Spinal cord (tissue), 10 donors: ENCODE data around the gene SMR3B. TPM values are rescaled to one million over a fixed set of nuclear protein-coding genes. Genes with fewer than 3 reads are reported as not detected.

ENCODE experiments used
- DNase-seq, 6 donors: peaks; one replicate each; pipeline versions ENCODE4 v3.0.0 to v3.0.0-alpha.2; 2013 to 2015; ENCODE audit warnings: low spot score in 6 of 6, low read depth in 4 of 6
- H3K27ac ChIP-seq: one replicate; pipeline ENCODE4 v1.5.1; 2013; ENCODE audit warnings: low read depth, low read length, control low read depth
- H3K27me3 ChIP-seq: one replicate; pipeline ENCODE4 v1.6.1; 2013; ENCODE audit warnings: low read length; ENCODE audit not compliant: control insufficient read depth, insufficient read depth
- H3K36me3 ChIP-seq: one replicate; pipeline ENCODE4 v1.6.1; 2013; ENCODE audit warnings: low read length; ENCODE audit not compliant: control insufficient read depth, insufficient read depth
- H3K4me1 ChIP-seq: one replicate; pipeline ENCODE4 v1.6.1; 2013; ENCODE audit warnings: low read length; ENCODE audit not compliant: control insufficient read depth, insufficient read depth
- H3K4me3 ChIP-seq: one replicate; pipeline ENCODE4 v1.5.1; 2013; ENCODE audit warnings: low read depth, low read length, control low read depth
- H3K9me3 ChIP-seq: one replicate; pipeline ENCODE4 v1.6.1; 2013; ENCODE audit warnings: low read length; ENCODE audit not compliant: control insufficient read depth, insufficient read depth
- WGBS: methylation state at CpG from one replicate; pipeline ENCODE4 v1.1.5; 2013; ENCODE audit warnings: missing lambda C conversion rate; ENCODE audit not compliant: insufficient coverage; 5-methylcytosine and 5-hydroxymethylcytosine counted together
- polyA plus RNA-seq, 2 donors: library from polyadenylated mRNA; unstranded; fragments of 120-200 nt; gene quantifications; one replicate each; pipeline ENCODE4 v1.2.1, GENCODE V29; 2013; ENCODE audit not compliant: insufficient read length in 2 of 2
- total RNA-seq, 2 donors: library from RNA; depleted of rRNA in 1 of 2; stranded (reverse); fragments of 120-200 nt in 1 of 2; fragments of >200 nt in 1 of 2; gene quantifications; one replicate each; pipeline versions ENCODE4 v1.2.3 to v1.2.4, GENCODE V29; 2013 to 2014
- donor health status: healthy.

SMR3B gene
- total and polyA plus RNA-seq, 4 donors: not detected

DNA sequence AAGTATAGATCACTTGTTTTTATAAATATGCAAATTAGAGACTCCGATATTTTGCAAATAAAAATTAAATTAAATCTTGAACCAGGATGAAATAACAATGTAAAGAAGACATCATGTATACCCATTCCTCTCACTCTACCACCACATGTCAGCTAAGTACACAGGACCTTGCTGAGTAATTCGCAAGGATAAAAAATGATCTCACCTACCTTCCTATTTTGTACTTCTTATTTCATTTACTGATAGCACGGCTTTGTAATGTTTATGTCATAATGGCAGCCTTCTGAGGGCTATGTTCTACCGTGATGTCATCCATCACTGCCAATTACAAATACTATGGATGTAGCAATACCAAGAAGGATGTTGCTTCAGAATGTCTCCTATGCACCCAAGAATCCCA is 10.9 kb upstream of the SMR3B start:
- no peaks in the 10 kb centered on the region for H3K27me3 ChIP-seq
- no peak overlapping the region for H3K4me3 ChIP-seq
- no peaks in the 10 kb centered on the region for H3K4me1 ChIP-seq
- no peak overlapping the region for H3K27ac ChIP-seq
- DNase-seq: no peak
- no peaks in the 10 kb centered on the region for H3K9me3 ChIP-seq
- H3K36me3 ChIP-seq: no peaks in the 10 kb centered on the region
- WGBS: no CpG with 5 or more reads among the region's 4 CpGs

DNA sequence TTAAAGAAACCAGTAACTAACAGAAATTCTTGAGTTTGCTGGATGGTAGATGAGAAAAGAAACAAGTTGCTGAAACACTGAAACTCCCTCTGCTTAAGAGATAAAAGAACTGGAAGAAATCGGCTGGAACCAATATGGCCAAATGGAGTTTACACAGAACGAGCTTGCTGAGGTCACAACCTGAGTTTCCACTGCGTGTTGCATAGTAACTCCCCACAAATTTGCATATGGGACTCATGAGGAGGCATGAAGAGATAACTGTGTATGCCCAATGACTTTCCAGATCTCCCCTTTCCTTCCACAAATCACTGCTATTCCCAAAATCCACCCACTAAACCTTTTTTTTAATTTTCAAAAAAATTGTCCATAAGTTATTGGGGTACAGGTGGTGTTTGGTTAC is 10.2 kb upstream of the SMR3B start:
- Histone ChIP-seq H3K4me1 (no peaks in the 10 kb centered on the region), H3K27ac (no peak overlapping the region), H3K4me3 (no peak overlapping the region), H3K9me3 (no peaks in the 10 kb centered on the region), H3K36me3 (no peaks in the 10 kb centered on the region), H3K27me3 (no peaks in the 10 kb centered on the region)
- 100% methylated on average over 1 of the region's 3 CpGs for WGBS
- no peak for DNase-seq

DNA sequence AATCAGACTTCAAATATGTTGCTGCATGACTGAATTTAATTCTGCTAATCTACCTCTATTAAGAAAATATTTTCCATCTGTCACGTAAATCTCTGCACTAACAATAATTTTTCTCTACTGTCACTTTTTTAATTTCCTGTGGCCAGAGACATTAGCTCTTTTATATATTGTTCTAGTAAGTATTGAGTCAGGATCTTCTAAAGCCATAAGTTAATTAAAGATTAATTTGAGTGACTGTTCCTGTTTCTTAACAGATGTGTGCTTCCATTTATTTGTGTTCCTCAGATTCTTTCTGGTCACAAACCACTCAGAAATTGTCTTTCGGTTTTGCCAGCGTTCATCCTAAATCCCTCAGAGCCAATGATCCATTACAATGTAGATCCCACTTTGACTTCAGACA is 2.4 kb upstream of the SMR3B start:
- H3K4me3 ChIP-seq: no peak overlapping the region
- H3K4me1 ChIP-seq: no peaks in the 10 kb centered on the region
- no peaks in the 10 kb centered on the region for H3K27me3 ChIP-seq
- H3K9me3 ChIP-seq: no peaks in the 10 kb centered on the region
- H3K36me3 ChIP-seq: no peaks in the 10 kb centered on the region
- H3K27ac ChIP-seq: no peak overlapping the region
- no peak for DNase-seq
- WGBS: no CpG with 5 or more reads among the region's 3 CpGs

DNA sequence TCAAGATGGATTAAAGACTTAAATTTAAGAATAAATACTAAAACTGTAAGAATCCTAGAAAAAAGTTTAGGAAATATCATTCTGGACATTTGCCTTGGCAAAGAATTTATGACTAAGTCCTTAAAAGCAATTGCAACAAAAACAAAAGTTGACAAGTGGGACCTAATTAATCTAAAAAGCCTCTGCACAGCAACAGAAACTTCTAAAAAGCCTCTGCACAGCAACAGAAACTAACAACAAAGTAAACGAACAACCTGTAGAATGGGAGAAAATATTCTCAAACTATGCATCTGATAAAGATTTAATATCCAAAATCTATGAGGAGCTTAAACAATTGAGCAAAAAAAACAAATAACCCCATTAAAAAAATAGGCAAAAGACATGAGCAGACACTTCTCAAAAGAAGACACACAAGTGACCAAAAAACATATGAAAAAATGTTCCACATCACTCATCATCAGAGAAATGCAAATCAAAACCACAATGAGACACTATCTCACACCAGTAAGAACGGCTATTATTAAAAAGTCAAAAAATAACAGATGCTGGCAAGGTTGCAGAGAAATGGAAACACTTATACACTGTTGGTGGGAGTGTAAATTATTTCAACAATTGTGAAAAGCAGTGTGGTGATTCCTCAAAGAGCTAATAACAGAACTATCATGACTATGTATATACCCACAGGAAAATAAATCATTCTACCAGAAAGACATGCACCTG is 9.3 kb downstream of the SMR3B start:
- no peaks in the 10 kb centered on the region for H3K36me3 ChIP-seq
- H3K27me3 ChIP-seq: no peaks in the 10 kb centered on the region
- no CpG with 5 or more reads among the region's 2 CpGs for WGBS
- no peak overlapping the region for H3K27ac ChIP-seq
- no peak for DNase-seq
- no peaks in the 10 kb centered on the region for H3K4me1 ChIP-seq
- no peaks in the 10 kb centered on the region for H3K9me3 ChIP-seq
- no peak overlapping the region for H3K4me3 ChIP-seq

DNA sequence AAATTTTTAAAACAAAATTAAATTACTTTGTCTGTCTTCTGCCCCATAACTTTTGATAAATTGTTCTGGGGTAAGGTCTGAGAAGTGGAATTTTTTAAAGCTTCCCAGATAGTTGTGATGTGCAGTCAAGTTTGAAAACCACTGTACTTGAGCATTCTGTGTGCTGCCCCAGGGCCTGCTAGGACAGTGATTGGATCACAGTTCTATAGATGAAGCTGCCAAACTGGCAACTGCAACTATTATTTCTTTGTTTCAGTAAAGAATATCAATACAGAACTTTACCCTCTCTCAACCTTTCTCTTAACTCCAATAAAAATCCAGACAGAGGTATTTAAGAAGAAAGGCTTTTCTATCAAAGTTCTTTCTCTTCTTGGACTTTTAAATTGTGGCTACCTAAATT is 14.6 kb downstream of the SMR3B start, which contains the start of gene OPRPN:
TSS of gene OPRPN (plus strand) at position 361 of the 400 bp plus-strand sequence. CDS start 1,346 bp downstream, outside the sequence.
- DNase-seq: no peak
- H3K36me3 ChIP-seq: no peaks in the 10 kb centered on the region
- H3K9me3 ChIP-seq: no peaks in the 10 kb centered on the region
- no peaks in the 10 kb centered on the region for H3K4me1 ChIP-seq
- no peak within 1 kb of the TSS for H3K4me3 ChIP-seq
- H3K27me3 ChIP-seq: no peaks in the 10 kb centered on the region
- H3K27ac ChIP-seq: no peak within 1 kb of the TSS

DNA sequence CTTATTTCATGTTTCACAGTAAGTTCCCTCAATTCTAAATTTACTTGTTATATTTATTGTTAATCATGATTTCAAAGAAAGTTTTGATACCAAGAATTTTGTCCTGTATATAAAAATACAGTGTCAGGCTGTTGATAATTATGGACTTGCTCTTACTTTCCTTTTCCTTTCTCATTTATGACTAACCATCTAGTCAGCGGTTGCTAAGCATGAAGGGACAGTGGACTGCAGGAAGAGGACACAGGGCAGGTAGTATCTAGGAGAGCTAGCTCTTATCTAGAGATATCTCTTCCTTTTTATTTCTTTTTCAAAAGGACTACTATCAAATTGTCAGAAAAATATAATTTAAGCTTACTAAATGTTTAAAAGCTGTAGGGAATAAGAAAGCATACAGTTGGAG is 16.4 kb downstream of the SMR3B start:
- Histone ChIP-seq H3K9me3 (no peaks in the 10 kb centered on the region), H3K36me3 (no peaks in the 10 kb centered on the region), H3K27me3 (no peaks in the 10 kb centered on the region), H3K27ac (no peak overlapping the region), H3K4me1 (no peaks in the 10 kb centered on the region), H3K4me3 (no peak overlapping the region)
- no peak for DNase-seq
- no CpG with 5 or more reads among the region's 1 CpG for WGBS

DNA sequence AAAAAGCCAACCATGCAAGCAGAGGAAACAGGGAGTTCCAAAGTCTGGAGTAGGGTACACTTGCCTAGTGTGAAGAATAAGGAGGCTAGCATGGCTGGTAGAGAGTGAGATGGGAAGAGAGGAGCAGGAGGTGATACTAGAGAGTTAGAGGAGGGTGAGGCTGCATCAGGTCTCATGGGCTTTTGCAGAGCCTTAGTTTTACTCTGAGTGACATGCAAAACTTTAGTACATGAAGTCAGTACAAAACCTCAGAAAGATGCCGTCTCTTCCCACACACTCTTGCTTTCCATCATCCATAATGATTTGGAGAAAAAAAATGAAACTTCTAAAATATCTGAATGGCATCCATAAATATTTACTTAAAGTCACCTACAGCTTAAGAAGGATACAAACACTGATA is 19.8 kb downstream of the SMR3B start:
- H3K4me3 ChIP-seq: no peak overlapping the region
- no peaks in the 10 kb centered on the region for H3K9me3 ChIP-seq
- H3K36me3 ChIP-seq: no peaks in the 10 kb centered on the region
- H3K27me3 ChIP-seq: no peaks in the 10 kb centered on the region
- no CpG with 5 or more reads among the region's 1 CpG for WGBS
- no peaks in the 10 kb centered on the region for H3K4me1 ChIP-seq
- H3K27ac ChIP-seq: no peak overlapping the region
- no peak for DNase-seq

DNA sequence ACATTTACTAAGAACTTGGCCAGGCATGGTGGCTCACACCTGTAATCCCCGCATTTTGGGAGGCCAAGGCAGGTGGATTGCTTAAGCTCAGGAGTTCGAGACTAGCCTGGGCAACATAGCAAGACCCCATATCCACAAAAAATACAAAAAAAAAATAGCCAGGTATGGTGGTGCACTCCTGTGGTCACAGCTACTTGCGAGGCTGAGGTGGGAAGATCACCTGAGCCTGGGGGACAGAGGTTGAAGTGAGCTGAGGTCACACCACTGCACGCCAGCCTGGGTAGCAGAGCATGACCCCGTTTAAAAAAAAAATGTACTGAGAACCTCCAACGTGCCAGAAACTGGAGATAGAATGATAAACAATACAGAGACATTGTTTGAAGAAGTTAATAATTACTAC is 22.8 kb downstream of the SMR3B start:
- DNase-seq: no peak
- Histone ChIP-seq H3K36me3 (no peaks in the 10 kb centered on the region), H3K4me1 (no peaks in the 10 kb centered on the region), H3K9me3 (no peaks in the 10 kb centered on the region), H3K27ac (no peak overlapping the region), H3K27me3 (no peaks in the 10 kb centered on the region), H3K4me3 (no peak overlapping the region)
- WGBS: 100% methylated on average over 2 of the region's 6 CpGs

DNA sequence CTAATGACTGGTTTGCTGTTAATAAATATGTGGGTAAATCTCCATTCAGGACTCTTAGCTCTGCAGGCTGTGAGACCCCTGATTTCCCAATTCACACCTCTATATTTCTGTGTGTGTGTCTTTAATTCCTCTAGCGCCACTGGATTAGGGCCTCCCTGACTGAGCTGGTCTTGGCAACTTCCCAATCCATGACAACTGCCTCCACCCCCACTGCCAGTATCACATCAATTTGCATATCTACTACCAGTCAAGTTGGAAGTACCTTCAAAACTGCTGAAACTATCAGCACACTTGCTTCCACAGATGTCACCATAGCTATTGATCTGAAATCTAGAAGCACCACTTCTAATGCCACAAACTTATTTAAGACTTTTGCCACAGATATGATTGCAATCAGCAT is 42.4 kb downstream of the SMR3B start:
- H3K9me3 ChIP-seq: peaks cover 2% of the 10 kb centered on the region
- no peak overlapping the region for H3K4me3 ChIP-seq
- H3K4me1 ChIP-seq: no peaks in the 10 kb centered on the region
- no peaks in the 10 kb centered on the region for H3K36me3 ChIP-seq
- H3K27ac ChIP-seq: no peak overlapping the region
- DNase-seq: no peak
- 67% methylated on average over 1 of the region's 1 CpG for WGBS
- H3K27me3 ChIP-seq: no peaks in the 10 kb centered on the region

DNA sequence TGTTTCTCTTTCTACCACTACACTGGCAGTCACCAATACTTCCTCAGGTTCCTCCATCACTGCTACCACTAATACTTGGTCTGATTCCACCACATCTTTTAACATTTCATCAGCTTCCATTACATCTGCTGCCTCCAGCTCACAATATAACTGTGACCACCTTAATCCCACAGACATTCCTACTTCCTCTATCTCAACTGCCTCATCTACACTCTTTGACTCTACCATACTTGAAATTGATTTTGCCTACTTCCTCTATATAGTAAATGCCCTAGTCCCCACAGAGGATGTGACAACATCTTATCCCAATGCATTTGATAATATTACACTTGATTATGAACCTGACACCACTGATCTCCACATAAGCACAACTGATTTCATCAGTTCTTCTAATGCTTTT is 43.9 kb downstream of the SMR3B start:
- Histone ChIP-seq H3K27me3 (no peaks in the 10 kb centered on the region), H3K4me3 (no peak overlapping the region), H3K27ac (no peak overlapping the region), H3K36me3 (no peaks in the 10 kb centered on the region), H3K4me1 (no peaks in the 10 kb centered on the region), H3K9me3 (peaks cover 2% of the 10 kb centered on the region)
- no peak for DNase-seq
